IMR-90 (cell line): ENCODE measurements around the gene RENBP. TPM values are rescaled to one million over a fixed set of nuclear protein-coding genes. Genes with fewer than 3 reads are reported as not detected.

ENCODE experiments used
- ATAC-seq: fragments of 200-7000 bp; cut with Tn5 transposase; 2 replicates; pipeline ENCODE4 v1.9.1; 2020; ENCODE audit warnings: low read depth, mild to moderate bottlenecking, moderate library complexity
- BruUV-seq: library from RNA; stranded (reverse); fragments of 400-500 nt; replicated peaks from 2 replicates; lab custom pipeline; 2021; lab: Mats Ljungman, UMichigan
- CTCF ChIA-PET: fragments of 300-600 bp; formaldehyde crosslinking; extraction: SDS; loops from one replicate; lab custom pipeline; 2021; ENCODE audit warnings: antibody characterized with exemption; lab: Yijun Ruan, JAX
- POLR2A ChIA-PET: fragments of 300-600 bp; sonication (Branson Sonifier 250); formaldehyde crosslinking; loops from one replicate; lab custom pipeline; 2022; ENCODE audit warnings: antibody characterized with exemption; ENCODE audit not compliant: unreplicated experiment; lab: Charles Lee
- DNase-seq: peaks from one replicate; pipeline ENCODE4 v3.0.0; 2013
- H2AFZ ChIP-seq: replicated peaks from 2 replicates; pipeline ENCODE3; 2013; ENCODE audit warnings: low read length, mild to moderate bottlenecking; ENCODE audit not compliant: poor library complexity
- H2AK5ac ChIP-seq: 2 replicates; pipeline ENCODE4 v1.6.1; 2013; ENCODE audit warnings: low read depth, low read length, inconsistent platforms
- H2AK9ac ChIP-seq: replicated peaks from 2 replicates; pipeline ENCODE3; 2013; ENCODE audit warnings: mild to moderate bottlenecking, low read depth, low read length, moderate library complexity; ENCODE audit not compliant: poor library complexity
- H2BK120ac ChIP-seq: 2 replicates; pipeline ENCODE4 v1.6.1; 2013; ENCODE audit warnings: low read depth, low read length, inconsistent platforms
- H2BK15ac ChIP-seq: 3 replicates; pipeline ENCODE4 v1.6.1; 2013; ENCODE audit warnings: low read depth, low read length, inconsistent platforms
- H2BK20ac ChIP-seq: 2 replicates; pipeline ENCODE4 v1.6.1; 2013; ENCODE audit warnings: low read depth, mild to moderate bottlenecking, inconsistent platforms, low read length, moderate library complexity
- H2BK5ac ChIP-seq: 2 replicates; pipeline ENCODE4 v1.6.1; 2013; ENCODE audit warnings: mild to moderate bottlenecking, low read depth, low read length, inconsistent platforms; ENCODE audit not compliant: poor library complexity, severe bottlenecking
- H3K14ac ChIP-seq: replicated peaks from 2 replicates; pipeline ENCODE4 v1.6.1; 2013; ENCODE audit warnings: low read depth, low read length, inconsistent platforms
- H3K18ac ChIP-seq: 2 replicates; pipeline ENCODE4 v1.6.1; 2013; ENCODE audit warnings: low read depth, low read length, control low read depth
- H3K23ac ChIP-seq: 2 replicates; pipeline ENCODE4 v1.6.1; 2013; ENCODE audit warnings: low read depth, low read length, inconsistent platforms
- H3K27ac ChIP-seq: 2 replicates; pipeline ENCODE4 v1.5.1; 2013; ENCODE audit warnings: mild to moderate bottlenecking, control low read depth, low read length; ENCODE audit not compliant: insufficient read depth
- H3K27me3 ChIP-seq: 2 replicates; pipeline ENCODE4 v1.6.1; 2013; ENCODE audit warnings: low read length; ENCODE audit not compliant: control insufficient read depth, insufficient read depth
- H3K36me3 ChIP-seq: 2 replicates; pipeline ENCODE4 v1.6.1; 2013; ENCODE audit warnings: low read length, mixed read lengths; ENCODE audit not compliant: control insufficient read depth, insufficient read depth
- H3K4ac ChIP-seq: 2 replicates; pipeline ENCODE4 v1.6.1; 2013; ENCODE audit warnings: low read depth, low read length, inconsistent platforms
- H3K4me1 ChIP-seq: 2 replicates; pipeline ENCODE4 v1.6.1; 2013; ENCODE audit warnings: low read length, mixed read lengths; ENCODE audit not compliant: control insufficient read depth, insufficient read depth
- H3K4me2 ChIP-seq: 2 replicates; pipeline ENCODE4 v1.6.1; 2013; ENCODE audit warnings: low read depth, mild to moderate bottlenecking, control low read depth, low read length, moderate library complexity
- H3K4me3 ChIP-seq: 2 replicates; pipeline ENCODE4 v1.5.1; 2013; ENCODE audit warnings: low read depth, mild to moderate bottlenecking, control low read depth, low read length, moderate library complexity; ENCODE audit not compliant: insufficient read depth
- H3K56ac ChIP-seq: 2 replicates; pipeline ENCODE4 v1.6.1; 2013; ENCODE audit warnings: low read length, inconsistent platforms; ENCODE audit not compliant: insufficient read depth; ENCODE audit errors: extremely low read depth
- H3K79me1 ChIP-seq, 2 experiments: 2 replicates each; pipeline ENCODE4 v1.6.1; 2013; ENCODE audit warnings: low read length in 2 of 2, inconsistent platforms in 1 of 2, low read depth in 1 of 2
- H3K9ac ChIP-seq: 2 replicates; pipeline ENCODE4 v1.6.1; 2013; ENCODE audit warnings: low read depth, low read length, control low read depth
- H3K9me1 ChIP-seq: 2 replicates; pipeline ENCODE4 v1.6.1; 2013; ENCODE audit warnings: low read length, inconsistent platforms; ENCODE audit not compliant: insufficient read depth
- H3K9me3 ChIP-seq: 2 replicates; pipeline ENCODE4 v1.6.1; 2013; ENCODE audit warnings: low read length; ENCODE audit not compliant: control insufficient read depth, insufficient read depth
- H4K20me1 ChIP-seq: 2 replicates; pipeline ENCODE4 v1.6.1; 2013; ENCODE audit warnings: low read length, inconsistent platforms; ENCODE audit not compliant: insufficient read depth
- H4K5ac ChIP-seq: 2 replicates; pipeline ENCODE4 v1.6.1; 2013; ENCODE audit warnings: mild to moderate bottlenecking, low read depth, low read length, control low read depth
- H4K8ac ChIP-seq, 2 experiments: 2 replicates each; pipeline ENCODE4 v1.6.1; 2013; ENCODE audit warnings: low read depth in 2 of 2, low read length in 2 of 2, control low read depth in 1 of 2, inconsistent platforms in 1 of 2
- H4K91ac ChIP-seq: 2 replicates; pipeline ENCODE4 v1.6.1; 2013; ENCODE audit warnings: low read depth, low read length, inconsistent platforms; ENCODE audit not compliant: insufficient read depth
- BHLHE40 ChIP-seq: fragments of 150-350 bp; IDR thresholded peaks from 2 replicates; pipeline ENCODE4 v1.6.1; 2016; ENCODE audit warnings: mild to moderate bottlenecking, low read depth, low read length
- FOS ChIP-seq: fragments of 150-350 bp; IDR thresholded peaks from 2 replicates; pipeline ENCODE4 v1.6.1; 2016; ENCODE audit warnings: low read depth, low read length
- RCOR1 ChIP-seq: IDR thresholded peaks from 2 replicates; pipeline ENCODE4 v1.6.1; 2012; ENCODE audit warnings: mild to moderate bottlenecking, low read length, improper control_type of control experiment; ENCODE audit not compliant: insufficient replicate concordance
- WGBS, 2 experiments: methylation state at CpG; one replicate each; pipeline versions ENCODE4 v1.1.5 to v1.1.7; 2013; ENCODE audit warnings: missing lambda C conversion rate in 2 of 2; ENCODE audit not compliant: insufficient read length in 1 of 2; ENCODE audit errors: extremely low coverage in 2 of 2; 5-methylcytosine and 5-hydroxymethylcytosine counted together
- dilution Hi-C: fragments of 300-500 bp; cut with HindIII; formaldehyde crosslinking; loops from one replicate; pipeline ENCODE4 v1.14.3; 2018; ENCODE audit warnings: low sequenced_read_pairs; ENCODE audit not compliant: unreplicated experiment
- in situ Hi-C: fragments of 300-500 bp; cut with MboI; formaldehyde crosslinking; loops from 3 replicates; pipeline ENCODE4 v1.14.3; 2019; ENCODE audit warnings: low sequenced_read_pairs, inconsistent platforms, mixed read lengths
- intact Hi-C: fragments of 100-400 bp; cut with micrococcal nuclease; formaldehyde crosslinking; loops from 2 replicates; pipeline ENCODE4 v1.10.0; 2022
- polyA plus RNA-seq, 3 experiments: library from polyadenylated mRNA; depleted of rRNA; stranded (reverse); fragments of >200 nt; gene quantifications; 2 replicates each; pipeline ENCODE4 v1.2.3, GENCODE V29; 2012; ENCODE audit warnings: low replicate concordance in 1 of 3
- total RNA-seq: library from RNA; depleted of rRNA; stranded (reverse); fragments of >200 nt; gene quantifications from 2 replicates; pipeline ENCODE4 v1.2.3, GENCODE V29; 2012
- TF ChIP-seq, protein P1 (sequence below): fragments of 150-350 bp; IDR thresholded peaks from 2 replicates; pipeline ENCODE4 v1.6.1; 2016; ENCODE audit warnings: low read depth, mild to moderate bottlenecking, low read length, moderate library complexity, borderline replicate concordance
- TF ChIP-seq, protein P2 (sequence below): conservative IDR thresholded peaks from 2 replicates; pipeline ENCODE4 v1.5.1; 2012; ENCODE audit warnings: mild to moderate bottlenecking, low read depth, low read length, improper control_type of control experiment

Gene RENBP
- total and polyA plus RNA-seq, 2 of the 4 experiments (the other 2 are of a cell fraction) = 0.15 to 0.18 TPM

DNA sequence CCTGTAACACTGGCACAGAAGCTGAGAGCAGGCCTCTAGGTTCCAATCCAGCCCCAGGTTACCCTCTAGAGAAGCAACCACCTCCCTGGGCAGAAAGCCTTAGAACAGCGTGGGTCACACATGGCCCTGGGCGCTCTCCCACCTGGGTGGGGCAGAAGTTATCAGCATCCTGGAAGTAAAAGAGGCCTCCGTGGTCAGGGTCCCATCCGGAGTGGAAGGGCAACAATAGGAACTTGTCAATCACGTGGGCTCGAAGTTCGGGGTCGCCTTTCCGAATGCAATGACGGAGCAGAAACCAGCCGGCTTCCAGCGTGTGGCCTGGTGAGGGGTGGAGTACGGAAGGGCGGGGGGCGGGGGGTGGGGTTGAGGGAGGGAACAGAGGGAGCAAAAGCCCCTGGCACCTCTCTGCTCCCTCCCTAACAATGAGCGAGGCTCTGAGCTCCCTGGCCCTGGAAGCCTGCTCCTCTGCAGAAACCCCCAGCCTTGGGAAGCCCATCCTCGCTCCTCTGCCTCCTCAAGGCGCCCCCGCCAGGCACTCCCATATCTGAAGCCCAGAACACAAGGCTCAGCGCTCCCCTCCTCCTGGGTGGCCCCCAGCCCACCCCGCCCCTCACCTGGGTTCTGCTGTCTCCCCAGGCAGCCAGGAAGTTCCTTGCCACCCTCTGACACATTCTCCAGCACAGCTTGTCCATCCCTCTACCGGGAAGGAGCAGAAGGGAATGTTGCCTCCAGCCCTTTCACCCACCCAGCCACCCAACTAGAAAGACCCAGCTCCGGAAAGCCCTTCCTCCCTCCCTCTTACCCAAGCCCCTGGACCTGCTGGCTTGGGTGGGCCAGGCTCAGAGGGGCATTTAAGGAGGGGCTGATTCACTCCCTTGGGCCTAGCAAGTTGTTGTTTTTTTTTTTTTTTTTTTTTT, 2.8 kb downstream of the RENBP start (continued):
- no peak for TF ChIP-seq BHLHE40
- TF ChIP-seq, protein P1, sequence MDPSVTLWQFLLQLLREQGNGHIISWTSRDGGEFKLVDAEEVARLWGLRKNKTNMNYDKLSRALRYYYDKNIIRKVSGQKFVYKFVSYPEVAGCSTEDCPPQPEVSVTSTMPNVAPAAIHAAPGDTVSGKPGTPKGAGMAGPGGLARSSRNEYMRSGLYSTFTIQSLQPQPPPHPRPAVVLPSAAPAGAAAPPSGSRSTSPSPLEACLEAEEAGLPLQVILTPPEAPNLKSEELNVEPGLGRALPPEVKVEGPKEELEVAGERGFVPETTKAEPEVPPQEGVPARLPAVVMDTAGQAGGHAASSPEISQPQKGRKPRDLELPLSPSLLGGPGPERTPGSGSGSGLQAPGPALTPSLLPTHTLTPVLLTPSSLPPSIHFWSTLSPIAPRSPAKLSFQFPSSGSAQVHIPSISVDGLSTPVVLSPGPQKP = no peak
- no peak for TF ChIP-seq FOS

DNA sequence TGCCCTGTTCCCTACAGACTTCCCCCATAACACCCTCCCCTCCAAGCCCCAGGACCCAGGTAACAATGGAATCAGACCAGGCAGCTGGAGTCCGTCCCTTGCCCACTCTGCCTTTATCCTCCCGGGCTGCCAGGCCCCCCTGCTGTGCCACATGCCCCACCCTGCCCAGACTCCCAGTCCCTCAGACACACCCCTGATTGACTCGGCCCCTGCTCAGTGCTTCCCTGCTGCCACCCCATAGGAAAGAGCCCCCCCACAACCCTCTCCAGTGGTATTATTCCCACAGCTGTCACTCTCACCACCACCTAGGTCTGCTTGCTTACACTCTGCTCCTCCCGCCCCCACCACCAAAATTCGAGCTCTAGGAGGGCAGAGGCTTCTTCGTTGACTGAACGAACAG, 4.9 kb downstream of the RENBP start:
- H3K18ac ChIP-seq = no peak overlapping the region
- no peak for ATAC-seq
- no TSS peak for BruUV-seq

More for the DNA sequence above, 4.9 kb downstream of the RENBP start:
- H2AK5ac ChIP-seq = no peak overlapping the region
- H2BK15ac ChIP-seq = no peak overlapping the region
- H3K27ac ChIP-seq = no peak overlapping the region
- H2BK120ac ChIP-seq = no peak overlapping the region
- H3K9me3 ChIP-seq = no peaks in the 10 kb centered on the region
- no peak for DNase-seq
- in situ Hi-C loops = no loop called here
- no peak overlapping the region for H3K4me3 ChIP-seq
- no peaks in the 10 kb centered on the region for H3K9me1 ChIP-seq
- peaks cover 3% of the 10 kb centered on the region; the same call in 1 of the 2 replicates for H3K27me3 ChIP-seq
- no peak overlapping the region for H2BK20ac ChIP-seq
- TF ChIP-seq RCOR1 = no peak
- TF ChIP-seq, protein P2, sequence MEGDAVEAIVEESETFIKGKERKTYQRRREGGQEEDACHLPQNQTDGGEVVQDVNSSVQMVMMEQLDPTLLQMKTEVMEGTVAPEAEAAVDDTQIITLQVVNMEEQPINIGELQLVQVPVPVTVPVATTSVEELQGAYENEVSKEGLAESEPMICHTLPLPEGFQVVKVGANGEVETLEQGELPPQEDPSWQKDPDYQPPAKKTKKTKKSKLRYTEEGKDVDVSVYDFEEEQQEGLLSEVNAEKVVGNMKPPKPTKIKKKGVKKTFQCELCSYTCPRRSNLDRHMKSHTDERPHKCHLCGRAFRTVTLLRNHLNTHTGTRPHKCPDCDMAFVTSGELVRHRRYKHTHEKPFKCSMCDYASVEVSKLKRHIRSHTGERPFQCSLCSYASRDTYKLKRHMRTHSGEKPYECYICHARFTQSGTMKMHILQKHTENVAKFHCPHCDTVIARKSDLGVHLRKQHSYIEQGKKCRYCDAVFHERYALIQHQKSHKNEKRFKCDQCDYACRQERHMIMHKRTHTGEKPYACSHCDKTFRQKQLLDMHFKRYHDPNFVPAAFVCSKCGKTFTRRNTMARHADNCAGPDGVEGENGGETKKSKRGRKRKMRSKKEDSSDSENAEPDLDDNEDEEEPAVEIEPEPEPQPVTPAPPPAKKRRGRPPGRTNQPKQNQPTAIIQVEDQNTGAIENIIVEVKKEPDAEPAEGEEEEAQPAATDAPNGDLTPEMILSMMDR = no peak
- H2BK5ac ChIP-seq = no peak overlapping the region
- peaks cover 2% of the 10 kb centered on the region; the same call in 1 of the 2 replicates for H3K4me1 ChIP-seq
- dilution Hi-C loops = no loop called here
- H3K56ac ChIP-seq = no peak overlapping the region
- intact Hi-C loops = no loop called here
- 59% methylated on average over 4 of the region's 7 CpGs; no CpG with 5 or more reads in 1 of the 2 experiments for WGBS, 2 experiments
- no peak overlapping the region for H3K4me2 ChIP-seq
- H3K23ac ChIP-seq = no peak overlapping the region
- no peaks in the 10 kb centered on the region for H3K79me1 ChIP-seq
- no peak overlapping the region for H2AFZ ChIP-seq
- H3K36me3 ChIP-seq = no peaks in the 10 kb centered on the region
- no peak overlapping the region for H4K5ac ChIP-seq
- POLR2A ChIA-PET = no interaction called here
- H3K4ac ChIP-seq = no peak overlapping the region
- no peak overlapping the region for H4K8ac ChIP-seq
- H4K20me1 ChIP-seq = no peaks in the 10 kb centered on the region
- H3K9ac ChIP-seq = no peak overlapping the region
- H3K14ac ChIP-seq = no peak overlapping the region
- no peak overlapping the region for H2AK9ac ChIP-seq
- CTCF ChIA-PET = no interaction called here
- H4K91ac ChIP-seq = no peak overlapping the region
